Gastrocnemius medialis (tissue), 4 donors: ENCODE results near the gene INPP5A.

Source experiments
- POLR2A ChIP-seq, 2 donors: fragments of 450-650 bp; IDR thresholded peaks; one replicate each; pipeline ENCODE4 v1.6.1; 2017; ENCODE audit warnings: antibody characterized with exemption in 2 of 2, mild to moderate bottlenecking in 2 of 2, moderate library complexity in 2 of 2
- TF ChIP-seq, protein P1 (sequence below), 5 experiments: fragments of 450-650 bp in 3 of 5; fragments of 200-600 bp in 2 of 5; sonication (generic) in 2 of 5; IDR thresholded peaks in 4 of 5; conservative IDR thresholded peaks in 1 of 5; 1 replicate in 4 of 5; 2 replicates in 1 of 5; pipeline ENCODE4 v1.5.1; 2016 to 2019; ENCODE audit warnings: antibody characterized with exemption in 5 of 5, mild to moderate bottlenecking in 3 of 5, moderate library complexity in 3 of 5

DNA sequence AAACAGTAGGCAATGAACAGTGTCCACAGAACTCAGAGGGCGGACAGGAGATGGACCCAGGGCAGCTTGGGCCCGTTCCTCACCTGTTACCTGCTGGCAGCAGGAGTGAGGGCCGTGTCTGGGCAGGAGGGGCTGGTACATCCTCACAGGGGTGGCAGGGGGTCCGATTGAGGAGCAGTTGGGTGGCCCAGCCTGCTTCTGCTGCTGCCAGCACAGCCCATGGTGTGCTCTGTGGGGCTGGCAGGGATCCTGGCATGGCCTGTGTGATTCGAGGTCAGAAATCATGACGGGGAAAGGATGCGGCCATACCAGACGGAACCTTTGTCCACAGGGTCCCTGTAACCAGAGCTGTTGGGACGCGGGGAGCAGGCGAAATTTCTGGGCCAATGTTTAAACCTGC, 49.6 kb downstream of the INPP5A start:
- TF ChIP-seq POLR2A (IDR thresholded peaks at IDR 0.05) = no peak
- TF ChIP-seq, protein P1, sequence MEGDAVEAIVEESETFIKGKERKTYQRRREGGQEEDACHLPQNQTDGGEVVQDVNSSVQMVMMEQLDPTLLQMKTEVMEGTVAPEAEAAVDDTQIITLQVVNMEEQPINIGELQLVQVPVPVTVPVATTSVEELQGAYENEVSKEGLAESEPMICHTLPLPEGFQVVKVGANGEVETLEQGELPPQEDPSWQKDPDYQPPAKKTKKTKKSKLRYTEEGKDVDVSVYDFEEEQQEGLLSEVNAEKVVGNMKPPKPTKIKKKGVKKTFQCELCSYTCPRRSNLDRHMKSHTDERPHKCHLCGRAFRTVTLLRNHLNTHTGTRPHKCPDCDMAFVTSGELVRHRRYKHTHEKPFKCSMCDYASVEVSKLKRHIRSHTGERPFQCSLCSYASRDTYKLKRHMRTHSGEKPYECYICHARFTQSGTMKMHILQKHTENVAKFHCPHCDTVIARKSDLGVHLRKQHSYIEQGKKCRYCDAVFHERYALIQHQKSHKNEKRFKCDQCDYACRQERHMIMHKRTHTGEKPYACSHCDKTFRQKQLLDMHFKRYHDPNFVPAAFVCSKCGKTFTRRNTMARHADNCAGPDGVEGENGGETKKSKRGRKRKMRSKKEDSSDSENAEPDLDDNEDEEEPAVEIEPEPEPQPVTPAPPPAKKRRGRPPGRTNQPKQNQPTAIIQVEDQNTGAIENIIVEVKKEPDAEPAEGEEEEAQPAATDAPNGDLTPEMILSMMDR (IDR thresholded peaks at IDR 0.05 in 4 of 5, conservative IDR thresholded peaks at IDR 0.05 in 1 of 5) = no peak
